Coronary artery (tissue), 2 donors: ENCODE results near the gene GRAMD2B.
"Not testable (repeated sequence)": the region's sequence is repeated elsewhere in the genome, so short reads cannot be mapped to it uniquely, and the experiment has no call there.

ENCODE experiments used
- DNase-seq: peaks from one replicate; pipeline ENCODE4 v3.0.0-alpha.2; 2017; ENCODE audit warnings: low spot score
- H3K27ac ChIP-seq, 2 donors: fragments of 200-600 bp; sonication (generic); one replicate each; pipeline ENCODE4 v1.5.1; 2016 to 2019
- H3K4me3 ChIP-seq: fragments of 200-600 bp; sonication (generic); 2 replicates; pipeline ENCODE4 v1.5.1; 2016; ENCODE audit warnings: mild to moderate bottlenecking, moderate library complexity
- TF ChIP-seq, protein P1 (sequence below): fragments of 200-600 bp; sonication (generic); IDR thresholded peaks from one replicate; pipeline ENCODE4 v1.5.1; 2019; ENCODE audit warnings: antibody characterized with exemption

Gene GRAMD2B, protein sequence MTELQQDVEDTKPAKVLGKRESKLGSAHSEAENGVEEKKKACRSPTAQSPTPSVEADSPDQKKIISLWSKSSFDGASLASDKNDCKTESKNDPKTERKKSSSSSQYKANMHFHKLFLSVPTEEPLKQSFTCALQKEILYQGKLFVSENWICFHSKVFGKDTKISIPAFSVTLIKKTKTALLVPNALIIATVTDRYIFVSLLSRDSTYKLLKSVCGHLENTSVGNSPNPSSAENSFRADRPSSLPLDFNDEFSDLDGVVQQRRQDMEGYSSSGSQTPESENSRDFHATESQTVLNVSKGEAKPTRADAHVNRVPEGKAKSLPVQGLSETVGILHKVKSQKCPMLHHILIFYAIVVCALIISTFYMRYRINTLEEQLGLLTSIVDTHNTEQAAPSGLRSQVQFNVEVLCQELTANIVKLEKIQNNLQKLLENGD

DNA sequence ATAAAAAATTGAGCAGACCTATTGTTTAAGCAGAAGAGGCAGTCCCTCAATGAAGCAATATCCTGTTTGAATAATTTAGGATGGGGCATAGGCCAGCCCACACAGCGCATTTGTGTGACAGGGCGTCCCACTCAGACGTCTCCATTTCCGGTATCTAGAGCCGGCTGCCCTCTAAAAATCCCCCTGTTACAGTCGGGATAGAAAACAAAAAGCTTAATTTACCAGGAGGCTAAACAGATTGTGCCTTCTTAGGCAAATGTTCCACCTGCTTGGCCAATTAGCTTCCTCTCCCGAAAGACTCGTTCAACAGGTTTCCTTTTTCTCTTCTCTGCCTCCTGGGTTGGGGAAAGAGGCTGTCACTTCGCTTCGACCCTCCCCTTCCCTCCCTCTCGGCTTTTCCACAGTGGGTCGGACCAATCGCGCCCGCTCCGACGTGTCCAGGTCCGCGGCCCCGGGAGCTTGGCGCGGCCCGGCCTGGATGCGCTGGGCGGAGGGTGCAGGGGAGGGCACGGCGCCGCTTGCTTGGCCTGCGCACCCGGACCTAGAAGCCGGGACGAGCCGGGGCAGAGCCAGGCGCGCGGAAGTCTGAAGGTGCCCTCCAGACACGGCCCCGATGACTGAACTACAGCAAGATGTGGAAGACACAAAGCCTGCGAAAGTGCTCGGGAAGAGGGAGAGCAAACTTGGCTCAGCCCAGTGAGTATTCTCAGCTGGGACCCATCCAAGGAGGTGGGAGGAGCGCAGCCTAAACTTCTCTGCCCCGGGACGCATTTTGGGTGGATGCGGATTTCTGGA, at the start of gene GRAMD2B:
TSS of gene GRAMD2B (plus strand) at position 416 of the 795 bp plus-strand sequence. CDS start at position 614, 198 bp downstream.
- TF ChIP-seq, protein P1, sequence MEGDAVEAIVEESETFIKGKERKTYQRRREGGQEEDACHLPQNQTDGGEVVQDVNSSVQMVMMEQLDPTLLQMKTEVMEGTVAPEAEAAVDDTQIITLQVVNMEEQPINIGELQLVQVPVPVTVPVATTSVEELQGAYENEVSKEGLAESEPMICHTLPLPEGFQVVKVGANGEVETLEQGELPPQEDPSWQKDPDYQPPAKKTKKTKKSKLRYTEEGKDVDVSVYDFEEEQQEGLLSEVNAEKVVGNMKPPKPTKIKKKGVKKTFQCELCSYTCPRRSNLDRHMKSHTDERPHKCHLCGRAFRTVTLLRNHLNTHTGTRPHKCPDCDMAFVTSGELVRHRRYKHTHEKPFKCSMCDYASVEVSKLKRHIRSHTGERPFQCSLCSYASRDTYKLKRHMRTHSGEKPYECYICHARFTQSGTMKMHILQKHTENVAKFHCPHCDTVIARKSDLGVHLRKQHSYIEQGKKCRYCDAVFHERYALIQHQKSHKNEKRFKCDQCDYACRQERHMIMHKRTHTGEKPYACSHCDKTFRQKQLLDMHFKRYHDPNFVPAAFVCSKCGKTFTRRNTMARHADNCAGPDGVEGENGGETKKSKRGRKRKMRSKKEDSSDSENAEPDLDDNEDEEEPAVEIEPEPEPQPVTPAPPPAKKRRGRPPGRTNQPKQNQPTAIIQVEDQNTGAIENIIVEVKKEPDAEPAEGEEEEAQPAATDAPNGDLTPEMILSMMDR, result no peak
- peak within 1 kb of the TSS; percentile 92 to 99 for H3K27ac ChIP-seq
- peak within 1 kb of the TSS; percentile 93 for H3K4me3 ChIP-seq
- DNase-seq, result peak; percentile 93

DNA sequence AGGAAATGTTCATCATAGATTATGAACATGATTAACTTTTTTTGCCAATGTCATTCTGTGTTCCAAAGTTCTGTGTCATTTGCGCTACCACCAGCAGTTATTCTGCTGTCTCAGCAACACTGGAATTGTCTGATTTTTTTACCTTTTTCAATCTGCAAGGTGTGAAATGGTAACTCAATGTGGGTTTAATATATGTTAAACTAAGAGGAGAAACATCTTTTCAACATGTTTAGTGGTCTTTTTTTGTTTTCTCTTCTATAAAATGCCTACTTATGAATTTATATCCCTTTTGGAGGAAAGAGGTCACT, 49.1 kb upstream of the GRAMD2B start:
- no peak for DNase-seq
- Histone ChIP-seq H3K4me3 (no peak overlapping the region), H3K27ac (no peak overlapping the region)
- TF ChIP-seq, protein P1, result no peak

DNA sequence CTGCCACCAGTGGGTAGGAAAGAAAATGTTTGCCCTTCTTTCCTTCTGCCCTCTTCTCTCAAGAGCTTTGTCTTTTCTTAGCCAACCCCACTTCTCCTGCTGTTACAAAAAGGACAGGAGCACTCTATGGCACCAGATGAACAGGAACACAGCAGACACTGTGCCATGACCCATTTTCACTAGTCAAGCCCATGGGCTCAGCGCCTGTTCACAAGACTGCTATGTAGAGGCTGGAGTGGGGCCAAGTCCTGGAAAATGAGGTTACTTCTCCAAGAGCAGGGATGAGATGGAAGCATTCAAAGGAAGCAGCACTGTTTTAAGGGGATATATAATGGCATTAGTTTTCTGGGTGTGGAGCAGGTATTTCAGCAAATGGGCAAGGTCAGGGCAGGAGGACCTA, 46.8 kb upstream of the GRAMD2B start:
- no peak overlapping the region for H3K4me3 ChIP-seq
- TF ChIP-seq, protein P1, result no peak
- DNase-seq, result no peak
- H3K27ac ChIP-seq, result no peak overlapping the region

DNA sequence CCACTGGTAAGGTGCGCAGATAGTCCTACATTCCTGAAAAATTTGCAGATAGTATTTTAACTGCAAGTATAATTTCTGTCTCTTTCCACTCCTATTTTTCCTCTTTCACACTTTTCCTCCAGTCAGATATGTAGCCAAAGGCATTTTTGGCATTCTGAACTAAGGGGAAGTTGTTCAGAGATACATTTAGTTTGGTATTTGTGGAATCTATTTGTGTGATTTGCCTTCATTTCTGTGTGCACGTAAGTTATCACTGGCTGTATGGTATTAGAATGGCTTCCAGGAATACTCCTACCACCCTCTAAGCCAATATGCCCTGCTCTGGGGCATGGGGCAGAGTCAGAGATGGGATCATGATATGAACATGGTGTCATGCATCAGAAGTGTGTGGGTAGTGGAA, 45.8 kb upstream of the GRAMD2B start:
- no peak for DNase-seq
- Histone ChIP-seq H3K27ac (no peak overlapping the region), H3K4me3 (no peak overlapping the region)
- TF ChIP-seq, protein P1, result no peak

DNA sequence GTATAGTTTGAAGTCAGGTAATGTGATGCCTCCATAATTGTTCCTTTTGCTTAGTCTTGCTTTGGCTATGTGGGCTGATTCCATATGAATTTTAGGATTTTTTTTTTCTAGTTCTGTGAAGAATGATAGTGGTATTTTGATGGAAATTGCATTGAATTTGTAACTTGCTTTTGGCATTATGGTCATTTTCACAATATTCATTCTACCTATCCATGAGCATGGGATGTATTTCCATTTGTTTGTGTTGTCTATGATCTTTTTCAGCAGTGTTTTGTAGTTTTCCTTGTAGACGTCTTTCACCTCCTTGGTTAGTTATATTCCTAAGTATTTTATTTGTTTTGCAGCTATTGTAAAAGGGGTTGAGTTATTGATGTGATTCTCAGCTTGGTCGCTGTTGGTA, 42.9 kb upstream of the GRAMD2B start:
- not testable (repeated sequence) for H3K27ac ChIP-seq, H3K4me3 ChIP-seq, DNase-seq

DNA sequence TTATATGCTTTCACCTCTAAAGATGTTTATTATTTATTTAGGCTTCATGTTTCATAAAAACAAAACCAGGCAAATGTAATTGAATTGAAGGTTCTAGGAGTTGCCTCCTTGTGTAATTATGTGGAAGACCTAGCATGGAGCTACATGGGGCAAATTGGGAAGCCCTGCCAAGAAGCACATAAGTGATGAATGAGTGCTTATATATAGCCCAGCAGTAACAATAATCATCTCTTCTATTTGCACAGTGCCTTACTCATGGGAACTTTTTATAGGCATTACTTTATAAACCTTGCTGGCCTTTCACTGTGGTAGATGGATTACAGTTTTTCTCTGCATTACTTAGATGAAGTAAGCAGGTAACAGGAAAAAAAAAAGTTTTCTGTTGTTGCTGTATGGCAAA, 40.0 kb upstream of the GRAMD2B start:
- no peak for DNase-seq
- TF ChIP-seq, protein P1, result no peak
- Histone ChIP-seq H3K27ac (no peak overlapping the region), H3K4me3 (no peak overlapping the region)

DNA sequence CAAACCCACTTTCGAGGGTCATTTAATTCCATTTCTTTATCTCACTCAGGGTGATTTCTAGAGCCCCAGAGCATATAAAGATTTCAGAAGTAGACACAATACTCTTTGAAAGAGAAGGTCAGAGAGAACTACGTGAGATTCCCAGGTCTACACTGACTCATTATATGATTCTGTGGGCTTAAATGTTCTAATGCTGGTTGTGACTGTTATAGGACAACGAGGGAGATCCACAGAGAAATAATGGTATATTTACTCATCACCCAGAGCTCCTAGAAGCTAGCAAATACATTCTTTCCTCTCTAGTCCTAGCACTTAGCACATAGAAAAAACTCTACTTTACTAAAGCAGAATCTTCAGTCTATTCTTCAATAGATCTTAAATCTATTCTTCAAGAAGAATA, 39.4 kb upstream of the GRAMD2B start:
- Histone ChIP-seq H3K4me3 (no peak overlapping the region), H3K27ac (peak overlapping the region in 1 of 2 donors; percentile 83)
- no peak for DNase-seq
- TF ChIP-seq, protein P1, result no peak
